Transverse colon (tissue), 4 donors: ENCODE data around the gene THADA. TPM values are rescaled to one million over a fixed set of nuclear protein-coding genes. Genes with fewer than 3 reads are reported as not detected.

Source experiments
- DNase-seq: peaks from one replicate; pipeline ENCODE4 v3.0.0-alpha.2; 2019
- H3K27ac ChIP-seq, 4 donors: fragments of 200-600 bp; sonication (generic); 2 replicates each; pipeline ENCODE4 v1.5.1; 2016 to 2018; ENCODE audit warnings: inconsistent platforms in 4 of 4
- H3K27me3 ChIP-seq: fragments of 200-600 bp; sonication (generic); 2 replicates; pipeline ENCODE4 v1.5.1; 2017; ENCODE audit warnings: inconsistent platforms
- H3K36me3 ChIP-seq, 4 donors: fragments of 200-600 bp; sonication (generic); 2 replicates each; pipeline ENCODE4 v1.5.1; 2017 to 2019; ENCODE audit warnings: inconsistent platforms in 4 of 4
- H3K4me1 ChIP-seq, 4 donors: fragments of 200-600 bp; sonication (generic); 2 replicates each; pipeline ENCODE4 v1.5.1; 2017 to 2020; ENCODE audit warnings: inconsistent platforms in 4 of 4
- H3K4me3 ChIP-seq, 4 donors: fragments of 200-600 bp; sonication (generic); 1 replicate in 1 of 4; 2 replicates in 3 of 4; pipeline versions ENCODE4 v1.5.1 to v1.6.1; 2017 to 2019; ENCODE audit warnings: inconsistent platforms in 4 of 4
- H3K9me3 ChIP-seq, 2 donors: fragments of 200-600 bp; sonication (generic); 2 replicates each; pipeline ENCODE4 v1.5.1; 2017 to 2019; ENCODE audit warnings: inconsistent platforms in 2 of 2
- EP300 ChIP-seq: sonication (generic); formaldehyde crosslinking; IDR thresholded peaks from one replicate; pipeline ENCODE4 v1.6.1; 2017; ENCODE audit warnings: antibody characterized with exemption, low read depth
- POLR2A ChIP-seq: fragments of 450-650 bp; IDR thresholded peaks from one replicate; pipeline ENCODE4 v1.6.1; 2016; ENCODE audit warnings: antibody characterized with exemption, mild to moderate bottlenecking, moderate library complexity
- POLR2AphosphoS5 ChIP-seq, 3 donors: sonication (generic); formaldehyde crosslinking; IDR thresholded peaks; one replicate each; pipeline ENCODE4 v1.6.1; 2016; ENCODE audit warnings: antibody characterized with exemption in 3 of 3
- WGBS, 2 donors: methylation state at CpG; one replicate each; pipeline ENCODE4 v1.1.5; 2018; ENCODE audit warnings: low coverage in 1 of 2; 5-methylcytosine and 5-hydroxymethylcytosine counted together
- in situ Hi-C, 4 donors: fragments of 200-750 bp; cut with MboI; loops; one replicate each; pipeline versions ENCODE4 v1.15.0 to v1.15.1; 2017; ENCODE audit warnings: low sequenced_read_pairs in 3 of 4, low pct_ligation_motif_present in 1 of 4, low pct_unique_long_range_greater_than_20kb in 1 of 4
- intact Hi-C: fragments of 100-400 bp; cut with DNase I; formaldehyde crosslinking; loops from one replicate; pipeline ENCODE4 v1.15.1; 2023; ENCODE audit warnings: low total_unique reads
- total RNA-seq, 4 donors: library from RNA; depleted of rRNA; stranded (reverse); fragments of >200 nt; gene quantifications; one replicate each; pipeline ENCODE4 v1.1.0, GENCODE V29; 2016
- TF ChIP-seq, protein P1 (sequence below), 5 experiments: fragments of 200-600 bp in 3 of 5; fragments of 450-650 bp in 2 of 5; sonication (generic) in 3 of 5; IDR thresholded peaks; 1 replicate in 2 of 5; 2 replicates in 3 of 5; pipeline ENCODE4 v1.5.1; 2016 to 2017; ENCODE audit warnings: antibody characterized with exemption in 5 of 5, inconsistent platforms in 3 of 5, mild to moderate bottlenecking in 2 of 5, moderate library complexity in 1 of 5

THADA gene
- total RNA-seq, 4 donors from 2014 or later = 21.7 to 78.6 (median 28.1) TPM

GRCh38 chr2:43421194-43421593 lies 174.6 kb downstream of the THADA start:
- no peaks in the 10 kb centered on the region for H3K36me3 ChIP-seq
- peaks cover 14 to 40% (median 28%) of the 10 kb centered on the region in 4 donors for H3K4me1 ChIP-seq
- intact Hi-C loops (no loop called here), in situ Hi-C loops (no loop called here)
- DNase-seq = no peak
- H3K9me3 ChIP-seq = no peaks in the 10 kb centered on the region
- H3K27me3 ChIP-seq = no peaks in the 10 kb centered on the region
- no peak overlapping the region for H3K27ac ChIP-seq
- no peak overlapping the region for H3K4me3 ChIP-seq
- WGBS, 2 donors = 100% methylated on average over 1 of the region's 1 CpG; no CpG with 5 or more reads in 1 of the 2 donors
- TF ChIP-seq POLR2A (no peak), EP300 (no peak), POLR2AphosphoS5 (IDR thresholded peaks at IDR 0.05) (no peak)
- TF ChIP-seq, protein P1, sequence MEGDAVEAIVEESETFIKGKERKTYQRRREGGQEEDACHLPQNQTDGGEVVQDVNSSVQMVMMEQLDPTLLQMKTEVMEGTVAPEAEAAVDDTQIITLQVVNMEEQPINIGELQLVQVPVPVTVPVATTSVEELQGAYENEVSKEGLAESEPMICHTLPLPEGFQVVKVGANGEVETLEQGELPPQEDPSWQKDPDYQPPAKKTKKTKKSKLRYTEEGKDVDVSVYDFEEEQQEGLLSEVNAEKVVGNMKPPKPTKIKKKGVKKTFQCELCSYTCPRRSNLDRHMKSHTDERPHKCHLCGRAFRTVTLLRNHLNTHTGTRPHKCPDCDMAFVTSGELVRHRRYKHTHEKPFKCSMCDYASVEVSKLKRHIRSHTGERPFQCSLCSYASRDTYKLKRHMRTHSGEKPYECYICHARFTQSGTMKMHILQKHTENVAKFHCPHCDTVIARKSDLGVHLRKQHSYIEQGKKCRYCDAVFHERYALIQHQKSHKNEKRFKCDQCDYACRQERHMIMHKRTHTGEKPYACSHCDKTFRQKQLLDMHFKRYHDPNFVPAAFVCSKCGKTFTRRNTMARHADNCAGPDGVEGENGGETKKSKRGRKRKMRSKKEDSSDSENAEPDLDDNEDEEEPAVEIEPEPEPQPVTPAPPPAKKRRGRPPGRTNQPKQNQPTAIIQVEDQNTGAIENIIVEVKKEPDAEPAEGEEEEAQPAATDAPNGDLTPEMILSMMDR (IDR thresholded peaks at IDR 0.05) = no peak

- H3K4me1 ChIP-seq = peaks cover 8 to 40% (median 22%) of the 10 kb centered on the region in 4 donors
- no peaks in the 10 kb centered on the region for H3K36me3 ChIP-seq
- no peaks in the 10 kb centered on the region for H3K9me3 ChIP-seq
- intact Hi-C loops = no loop called here
- no peak overlapping the region for H3K4me3 ChIP-seq
- no peak overlapping the region for H3K27ac ChIP-seq
- no peak for DNase-seq
- H3K27me3 ChIP-seq = no peaks in the 10 kb centered on the region
- TF ChIP-seq EP300 = no peak
- no peak for TF ChIP-seq POLR2A
- TF ChIP-seq, protein P1 (IDR thresholded peaks at IDR 0.05) = no peak
- no peak for TF ChIP-seq POLR2AphosphoS5 (IDR thresholded peaks at IDR 0.05)
- in situ Hi-C loops = no loop called here
These were observed 175.4 kb downstream of the THADA start for GRCh38 chr2:43420389-43420801.

GRCh38 chr2:43419876-43420275 lies 176.0 kb downstream of the THADA start:
- in situ Hi-C loops = no loop called here
- no peak for DNase-seq
- peaks cover 8 to 36% (median 17%) of the 10 kb centered on the region in 4 donors for H3K4me1 ChIP-seq

GRCh38 chr2:43419243-43419642 lies 176.6 kb downstream of the THADA start:
- peaks cover 2 to 34% (median 11%) of the 10 kb centered on the region in 4 donors for H3K4me1 ChIP-seq
- H3K9me3 ChIP-seq = no peaks in the 10 kb centered on the region
- TF ChIP-seq POLR2AphosphoS5 (IDR thresholded peaks at IDR 0.05) (no peak), POLR2A (no peak), EP300 (no peak)
- TF ChIP-seq, protein P1 (IDR thresholded peaks at IDR 0.05) = no peak
- no peaks in the 10 kb centered on the region for H3K36me3 ChIP-seq
- in situ Hi-C loops = no loop called here
- no peaks in the 10 kb centered on the region for H3K27me3 ChIP-seq
- H3K4me3 ChIP-seq = no peak overlapping the region
- intact Hi-C loops = no loop called here
- no peak overlapping the region for H3K27ac ChIP-seq
- DNase-seq = no peak
- 85 to 90% methylated on average over 3 of the region's 3 CpGs for WGBS, 2 donors

More at GRCh38 chr2:43419876-43420275, 176.0 kb downstream of the THADA start:
- TF ChIP-seq EP300 (no peak), POLR2AphosphoS5 (IDR thresholded peaks at IDR 0.05) (no peak), POLR2A (no peak)
- TF ChIP-seq, protein P1 (IDR thresholded peaks at IDR 0.05) = no peak
- WGBS, 2 donors = 76 to 89% methylated on average over 2 of the region's 2 CpGs
- intact Hi-C loops = no loop called here
- H3K4me3 ChIP-seq = no peak overlapping the region
- no peaks in the 10 kb centered on the region for H3K27me3 ChIP-seq
- no peaks in the 10 kb centered on the region for H3K36me3 ChIP-seq
- no peak overlapping the region for H3K27ac ChIP-seq
- H3K9me3 ChIP-seq = no peaks in the 10 kb centered on the region
